GM21367 (cell line): ENCODE results near the gene RALGPS1.

Source experiments
- ATAC-seq: cut with Tn5 transposase; IDR thresholded peaks from one replicate; pipeline ENCODE4 v1.9.1; 2021; ENCODE audit not compliant: unreplicated experiment

The RALGPS1 gene

GRCh38 chr9:127199001-127199791, 284.6 kb downstream of the RALGPS1 start:
- ATAC-seq: no peak

DNA sequence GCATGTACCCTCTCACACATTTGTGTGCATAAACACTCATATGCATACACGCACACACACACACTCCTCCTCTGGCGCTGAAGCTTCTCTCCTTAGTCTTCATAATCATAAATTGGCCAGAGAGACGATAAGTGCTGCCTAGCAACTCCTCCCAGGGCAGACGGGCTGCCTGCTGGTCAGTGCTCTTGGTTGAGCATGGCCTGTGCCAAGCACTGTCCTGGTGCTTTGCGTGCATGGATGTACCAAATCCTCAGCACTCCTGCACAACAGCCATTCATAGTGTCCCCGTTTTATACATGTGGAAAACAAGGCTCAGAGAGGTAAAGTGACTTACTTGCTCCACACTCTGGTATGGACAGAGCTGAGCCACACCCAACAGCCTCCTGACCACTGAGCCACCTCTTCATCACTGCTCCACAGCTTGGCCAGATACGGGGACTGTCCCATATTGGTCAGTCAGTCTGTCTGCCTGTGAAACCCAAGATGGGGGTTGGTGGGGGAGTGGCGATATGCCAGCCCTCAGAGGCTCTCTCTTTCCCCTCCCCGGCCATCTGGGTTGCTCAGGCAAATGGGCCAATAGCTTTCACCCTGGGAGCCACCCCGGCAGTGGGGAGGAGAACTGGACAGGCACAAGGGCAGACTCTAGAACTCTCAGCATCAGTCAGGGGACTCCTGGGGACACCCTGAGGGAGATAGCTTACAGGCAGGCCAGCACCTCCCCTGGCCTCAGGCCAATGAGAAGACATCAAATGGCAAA, 285.7 kb downstream of the RALGPS1 start:
- ATAC-seq: no peak

GRCh38 chr9:127201071-127201541, 286.5 kb downstream of the RALGPS1 start:
- no peak for ATAC-seq

DNA sequence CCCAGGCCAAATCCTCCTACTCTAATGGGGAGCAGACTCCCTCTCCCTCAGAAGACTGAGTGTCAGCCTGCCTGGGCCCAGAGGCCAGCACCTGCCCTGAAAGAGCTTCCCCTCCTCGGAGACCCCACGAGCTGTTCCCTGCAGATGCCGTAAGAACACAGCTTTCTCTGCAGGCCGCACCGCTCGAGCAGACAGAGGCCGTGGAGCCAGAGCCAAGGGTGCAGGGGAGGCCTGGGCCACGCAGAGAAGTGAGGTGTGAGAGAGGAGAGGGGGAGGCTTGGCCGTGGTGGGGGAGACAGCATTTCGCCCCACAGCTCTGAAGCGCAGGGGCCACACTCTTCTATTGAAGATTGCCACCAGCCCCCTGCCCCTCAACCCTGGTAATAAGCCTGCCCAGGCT, 287.1 kb downstream of the RALGPS1 start:
- no peak for ATAC-seq

DNA sequence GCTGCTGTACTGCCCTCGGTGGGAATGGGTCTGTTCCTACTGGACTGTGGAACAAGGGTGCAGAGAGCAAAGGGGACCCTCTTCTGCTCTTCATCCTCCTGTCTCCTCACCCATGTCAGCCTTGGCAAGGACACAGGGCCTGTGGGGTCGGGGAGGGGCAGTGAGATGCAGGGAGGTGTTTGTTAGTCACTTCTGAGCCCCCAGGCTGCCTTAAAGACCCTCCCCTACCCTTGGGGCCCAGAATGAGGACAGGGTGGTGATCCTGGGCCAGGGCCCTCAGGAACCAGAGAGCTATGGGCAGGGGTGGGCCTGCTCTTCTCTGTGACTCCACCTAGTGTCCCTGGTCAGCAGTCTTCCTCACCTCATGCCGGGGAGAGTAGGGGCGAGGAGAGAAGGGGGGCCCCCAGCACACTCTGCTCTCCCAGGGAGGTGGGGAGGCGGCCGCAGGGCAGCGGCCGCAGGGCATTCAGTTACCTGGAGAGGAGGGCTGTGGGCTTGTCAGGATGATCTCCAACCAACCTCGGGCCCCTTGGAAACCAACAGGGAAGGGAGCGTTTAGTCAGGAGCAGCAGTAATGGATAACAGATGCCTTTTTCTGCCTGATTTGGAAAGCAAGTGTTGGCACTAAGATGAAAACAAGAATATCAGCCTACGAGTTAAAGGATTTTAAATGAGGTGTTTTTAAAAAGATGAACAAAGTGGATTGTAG, 288.0 kb downstream of the RALGPS1 start:
- ATAC-seq: no peak

- ATAC-seq: no peak
Measured at GRCh38 chr9:127203681-127204327, 289.2 kb downstream of the RALGPS1 start.

- ATAC-seq: no peak
Measured at GRCh38 chr9:127204771-127205470, 290.3 kb downstream of the RALGPS1 start.

GRCh38 chr9:127205952-127206351, 291.4 kb downstream of the RALGPS1 start:
- ATAC-seq: no peak

- ATAC-seq: no peak
Measured at GRCh38 chr9:127206666-127207065, 292.1 kb downstream of the RALGPS1 start.

DNA sequence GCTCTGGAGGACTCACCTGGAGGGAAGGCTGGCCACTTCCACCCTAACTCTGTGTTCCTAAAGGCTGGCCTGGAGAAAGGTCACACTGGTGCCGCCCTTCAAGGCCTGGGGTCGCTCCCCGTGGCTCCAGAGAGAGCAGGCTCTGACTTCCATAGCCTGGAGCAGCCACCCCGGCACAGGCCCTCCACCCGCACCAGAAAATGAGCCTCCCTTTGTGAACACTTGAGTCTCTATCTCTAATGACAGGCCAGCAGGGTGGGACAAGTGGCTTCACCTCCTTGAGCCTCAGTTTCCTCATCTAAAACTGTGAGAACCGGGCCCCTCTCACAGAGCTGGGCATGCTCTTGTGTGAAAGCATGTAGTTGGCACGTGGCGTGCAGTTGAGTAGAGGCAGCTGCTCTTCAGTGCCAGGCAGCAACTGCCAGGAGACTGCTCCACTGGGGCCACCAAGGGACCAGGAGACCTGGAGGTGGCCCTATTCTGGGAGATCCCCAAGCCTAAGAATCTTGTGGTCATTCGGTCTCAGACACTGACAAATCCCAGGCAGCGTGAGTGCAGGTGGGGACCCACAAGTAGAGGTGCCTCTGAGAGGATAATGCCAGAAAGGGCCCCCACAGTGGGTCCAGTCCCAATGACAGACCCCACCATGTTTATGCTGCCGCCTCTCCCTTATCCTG, 293.3 kb downstream of the RALGPS1 start:
- no peak for ATAC-seq

GRCh38 chr9:127208416-127208815, 293.8 kb downstream of the RALGPS1 start:
- no peak for ATAC-seq

DNA sequence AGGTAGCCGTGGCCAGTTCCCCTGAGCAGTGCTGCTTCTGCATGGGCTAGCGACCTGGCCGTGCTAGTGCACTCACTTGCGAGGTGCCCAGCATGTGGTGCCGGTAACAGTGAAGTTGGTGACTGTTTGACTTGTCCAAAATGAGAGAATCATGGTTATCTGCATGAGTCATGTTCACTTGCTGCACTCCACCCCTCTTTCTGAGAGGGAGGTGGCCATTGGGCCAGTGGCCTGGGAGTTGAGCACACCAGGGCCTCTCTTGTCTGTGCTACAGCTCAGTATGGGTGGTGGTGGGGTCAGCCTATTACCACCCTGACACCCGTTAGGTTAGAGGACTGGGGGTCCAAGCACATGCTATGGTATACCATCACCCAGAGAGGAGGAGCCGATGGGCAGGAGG, 294.6 kb downstream of the RALGPS1 start:
- ATAC-seq: no peak

DNA sequence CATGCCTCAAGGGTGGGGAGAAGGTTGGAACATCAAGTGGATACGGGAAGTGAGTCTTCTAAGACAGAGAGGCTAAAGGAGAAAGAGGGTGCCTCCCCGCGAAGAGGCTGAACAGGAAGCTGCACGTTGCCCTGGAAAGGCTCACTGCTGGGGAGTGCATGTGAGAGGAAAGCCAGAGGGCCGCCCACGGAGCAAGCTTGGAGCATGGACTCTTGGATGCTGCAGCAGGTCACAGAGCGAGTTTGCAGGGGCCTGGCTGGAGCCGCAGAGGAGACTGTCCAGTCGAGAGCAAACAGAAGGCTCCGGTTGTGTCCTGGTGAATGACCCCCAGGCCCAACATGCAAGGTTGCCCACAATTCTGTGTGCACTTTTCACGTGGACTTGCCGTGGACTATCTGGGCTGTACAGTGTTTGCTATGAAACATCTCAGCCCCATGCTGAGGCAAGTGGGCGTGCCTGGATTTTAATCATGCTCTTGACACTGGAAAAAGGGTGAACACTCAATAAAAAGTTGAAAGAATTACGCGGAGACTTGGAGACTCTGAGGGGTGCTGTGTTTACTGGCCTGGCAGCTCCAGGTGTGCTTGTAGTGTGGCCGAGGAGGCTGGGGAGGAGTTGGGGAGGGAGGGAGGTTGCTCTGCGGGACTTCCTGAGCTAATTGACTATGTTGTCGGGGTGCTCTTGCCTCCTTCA, 295.5 kb downstream of the RALGPS1 start:
- ATAC-seq: no peak

DNA sequence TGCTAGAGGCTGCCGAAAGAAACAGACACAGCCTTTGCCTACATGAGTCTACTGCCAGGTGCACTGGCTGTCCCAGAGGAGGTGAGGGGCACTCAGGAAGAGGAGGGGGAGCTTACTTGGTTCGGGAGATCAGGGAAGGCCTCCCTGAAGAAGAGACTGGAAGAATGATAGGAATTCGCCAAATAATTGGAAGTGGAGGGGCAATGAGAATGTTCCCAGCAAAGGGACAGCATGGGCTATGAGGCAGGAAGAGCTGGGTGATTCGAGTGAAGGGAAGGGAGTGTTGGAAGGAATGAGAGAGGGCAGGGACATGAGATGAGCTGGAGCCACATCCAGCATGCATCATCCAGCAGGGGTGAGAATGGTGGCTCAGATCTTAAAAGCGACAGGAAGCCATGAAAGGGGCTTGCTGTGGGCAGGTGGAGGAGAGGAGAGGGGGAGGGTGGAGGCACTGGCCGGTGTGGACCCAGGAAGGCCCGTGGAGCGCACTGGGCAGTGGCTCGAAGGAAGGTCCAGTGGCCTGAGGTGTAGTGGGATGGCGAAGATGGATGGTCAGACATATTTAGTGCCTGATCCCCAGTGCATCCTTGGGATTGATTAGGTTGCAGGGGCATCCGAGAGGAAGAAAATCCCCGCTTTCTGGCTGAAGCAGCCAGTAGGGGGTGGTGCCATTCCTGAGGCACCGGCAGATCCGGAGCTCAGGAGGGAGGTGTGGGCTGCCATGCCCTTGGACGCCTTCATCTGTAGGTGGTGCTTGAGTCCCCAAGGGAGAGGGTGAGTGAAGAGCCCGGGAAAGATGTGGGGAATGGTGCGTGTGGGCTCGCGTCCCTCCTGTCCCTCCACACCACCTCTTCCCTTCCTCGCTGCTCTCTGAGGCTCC, 296.5 kb downstream of the RALGPS1 start:
- ATAC-seq: no peak

DNA sequence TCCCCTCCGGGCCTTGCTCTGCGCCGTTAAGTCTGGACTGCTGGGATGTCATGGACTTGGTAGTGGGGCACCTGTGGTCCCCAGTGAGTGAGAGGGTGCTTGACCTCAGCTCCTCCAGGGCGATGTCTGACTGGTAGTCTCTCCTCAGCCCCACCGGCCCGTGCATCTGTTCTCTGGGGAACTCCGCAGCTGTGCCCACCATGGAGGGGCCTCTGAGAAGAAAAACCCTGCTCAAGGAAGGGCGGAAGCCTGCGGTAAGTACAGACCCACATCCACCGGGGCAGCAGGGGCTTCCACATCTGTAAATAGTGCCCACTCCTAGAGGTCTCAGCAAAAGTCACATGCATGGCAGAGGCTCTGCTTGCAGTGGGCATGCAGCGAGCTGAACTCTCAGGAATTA, 297.4 kb downstream of the RALGPS1 start:
- no peak for ATAC-seq

- ATAC-seq: no peak
Measured at GRCh38 chr9:127212453-127212852, 297.9 kb downstream of the RALGPS1 start.

GRCh38 chr9:127213859-127214258, 299.3 kb downstream of the RALGPS1 start:
- ATAC-seq: no peak
